ENCODE data around the gene ASAP2.

GRCh38 chr2:9335322-9335832 is 128.8 kb downstream of the ASAP2 start:
- TF ChIP-seq SIN3A (IDR thresholded peaks at IDR 0.05; ENCODE audit: borderline replicate concordance, insufficient read depth, low read length) (no peak), POLR2AphosphoS5 (IDR thresholded peaks at IDR 0.05; ENCODE audit: low read depth, low read length) (no peak), TAF1 (IDR thresholded peaks at IDR 0.05; ENCODE audit: borderline replicate concordance, insufficient read depth, low read length) (no peak)

All from PFSK-1 (cell line).